ENCODE measurements around the gene PHF1.
A peak's percentile ranks its signal among the peaks of the same experiment; 100 is the strongest.

PHF1 gene

GRCh38 chr6:33418690-33419291 lies 8.0 kb downstream of the PHF1 start:
- no peak for DNase-seq

GRCh38 chr6:33419580-33420490 lies 9.0 kb downstream of the PHF1 start, which contains the start of gene SYNGAP1:
TSS of gene SYNGAP1 (plus strand) at chr6:33420065. CDS start at chr6:33420265, 200 bp downstream.
- DNase-seq = peak; percentile 13

- no peak for DNase-seq
Observed at GRCh38 chr6:33420491-33421343, 9.9 kb downstream of the PHF1 start.

- DNase-seq = no peak
Observed at GRCh38 chr6:33421344-33421643, 10.5 kb downstream of the PHF1 start.

- no peak for DNase-seq
Observed at GRCh38 chr6:33423777-33424176, 13.0 kb downstream of the PHF1 start.

GRCh38 chr6:33424855-33425667 lies 14.2 kb downstream of the PHF1 start:
- DNase-seq = no peak

GRCh38 chr6:33425668-33426577 lies 15.1 kb downstream of the PHF1 start:
- DNase-seq = peak; percentile 68

GRCh38 chr6:33426590-33427511 lies 16.0 kb downstream of the PHF1 start:
- peak; percentile 8 for DNase-seq

GRCh38 chr6:33427585-33428223 lies 16.9 kb downstream of the PHF1 start:
- DNase-seq = peak; percentile 45

GRCh38 chr6:33428224-33428965 lies 17.6 kb downstream of the PHF1 start:
- peak; percentile 40 for DNase-seq

GRCh38 chr6:33428966-33429749 lies 18.3 kb downstream of the PHF1 start:
- DNase-seq = no peak

GRCh38 chr6:33429750-33430052 lies 18.9 kb downstream of the PHF1 start:
- DNase-seq = no peak

GRCh38 chr6:33430334-33430733 lies 19.5 kb downstream of the PHF1 start:
- DNase-seq = no peak

- DNase-seq = peak; percentile 78
Observed at GRCh38 chr6:33430991-33431879, 20.4 kb downstream of the PHF1 start.

GRCh38 chr6:33431880-33432541 lies 21.2 kb downstream of the PHF1 start:
- DNase-seq = no peak

GRCh38 chr6:33432546-33432945 lies 21.7 kb downstream of the PHF1 start:
- no peak for DNase-seq
